Large intestine (tissue), 3 donors: ENCODE data around the gene TNS2. TPM values are rescaled to one million over a fixed set of nuclear protein-coding genes. Genes with fewer than 3 reads are reported as not detected.

Experiments
- DNase-seq, 2 donors: peaks; one replicate each; pipeline versions ENCODE4 v3.0.0 to v3.0.0-alpha.2; 2013
- H3K27ac ChIP-seq: one replicate; pipeline ENCODE4 v1.5.1; 2013; ENCODE audit warnings: low read length
- H3K27me3 ChIP-seq: 2 replicates; pipeline ENCODE4 v1.6.1; 2013; ENCODE audit warnings: low read length; ENCODE audit not compliant: control insufficient read depth, insufficient read depth
- H3K36me3 ChIP-seq: 2 replicates; pipeline ENCODE4 v1.6.1; 2013; ENCODE audit warnings: low read length; ENCODE audit not compliant: control insufficient read depth, insufficient read depth
- H3K4me1 ChIP-seq: one replicate; pipeline ENCODE4 v1.6.1; 2013; ENCODE audit warnings: low read length; ENCODE audit not compliant: control insufficient read depth, insufficient read depth
- H3K4me3 ChIP-seq: one replicate; pipeline ENCODE4 v1.5.1; 2013; ENCODE audit warnings: low read length
- H3K9me3 ChIP-seq: one replicate; pipeline ENCODE4 v1.6.1; 2013; ENCODE audit warnings: mild to moderate bottlenecking, low read depth, low read length, moderate library complexity; ENCODE audit not compliant: control insufficient read depth
- WGBS: methylation state at CpG from one replicate; pipeline ENCODE4 v1.1.5; 2013; ENCODE audit warnings: low lambda C conversion rate; ENCODE audit not compliant: insufficient coverage; 5-methylcytosine and 5-hydroxymethylcytosine counted together
- polyA plus RNA-seq: library from polyadenylated mRNA; unstranded; fragments of 120-200 nt; gene quantifications from one replicate; pipeline ENCODE4 v1.2.1, GENCODE V29; 2013

TNS2 gene
- polyA plus RNA-seq, 1 donor: 43.5 TPM

DNA sequence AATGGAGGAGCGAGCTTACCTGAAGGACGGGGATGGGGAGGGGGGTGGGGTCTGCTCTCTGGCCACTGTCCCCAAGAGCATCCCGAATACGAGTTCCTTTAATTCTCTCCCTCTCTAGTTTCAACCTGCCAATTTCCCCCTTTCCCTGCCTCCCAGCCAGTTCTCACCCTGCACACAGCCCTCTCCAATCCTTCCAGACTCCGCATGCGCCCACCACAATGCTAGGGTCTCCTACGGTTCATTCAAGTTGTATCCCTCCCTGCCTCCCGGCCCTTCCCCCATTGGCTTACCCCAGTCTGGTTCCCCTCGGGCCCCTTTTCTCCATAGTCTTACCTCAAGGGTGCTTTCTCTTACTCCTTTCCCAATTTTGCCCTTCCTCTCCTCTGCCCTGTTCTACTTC is 46.9 kb downstream of the TNS2 start:
- Histone ChIP-seq H3K9me3 (no peaks in the 10 kb centered on the region), H3K27me3 (peaks cover 14% of the 10 kb centered on the region), H3K4me3 (peak overlapping the region; percentile 57), H3K4me1 (peaks cover 36% of the 10 kb centered on the region), H3K36me3 (no peaks in the 10 kb centered on the region), H3K27ac (peak overlapping the region; percentile 63)
- DNase-seq: no peak
- no CpG with 5 or more reads among the region's 9 CpGs for WGBS

GRCh38 chr12:53097207-53097563 is 47.3 kb downstream of the TNS2 start:
- DNase-seq: peak; percentile 35 to 41
- Histone ChIP-seq H3K4me3 (peak overlapping the region; percentile 57), H3K36me3 (no peaks in the 10 kb centered on the region), H3K9me3 (no peaks in the 10 kb centered on the region), H3K27me3 (peaks cover 14% of the 10 kb centered on the region), H3K4me1 (peaks cover 40% of the 10 kb centered on the region), H3K27ac (peak overlapping the region; percentile 63)
- no CpG with 5 or more reads among the region's 9 CpGs for WGBS

- H3K36me3 ChIP-seq: no peaks in the 10 kb centered on the region
- H3K4me3 ChIP-seq: peak within 1 kb of the TSS; percentile 57
- H3K27me3 ChIP-seq: peaks cover 14% of the 10 kb centered on the region
- H3K4me1 ChIP-seq: peaks cover 46% of the 10 kb centered on the region
- H3K27ac ChIP-seq: peak within 1 kb of the TSS; percentile 63
- DNase-seq: peak; percentile 53 to 71
- no CpG with 5 or more reads among the region's 51 CpGs for WGBS
- H3K9me3 ChIP-seq: no peaks in the 10 kb centered on the region
These were observed 47.9 kb downstream of the TNS2 start, which contains the start of gene IGFBP6 for GRCh38 chr12:53097564-53098353. TSS of gene IGFBP6 (plus strand) at chr12:53097667. CDS start at chr12:53097718, 51 bp downstream.

GRCh38 chr12:53098354-53098981 is 48.6 kb downstream of the TNS2 start:
- Histone ChIP-seq H3K4me1 (peaks cover 51% of the 10 kb centered on the region), H3K9me3 (no peaks in the 10 kb centered on the region), H3K27me3 (peaks cover 14% of the 10 kb centered on the region), H3K27ac (peak overlapping the region; percentile 63), H3K36me3 (no peaks in the 10 kb centered on the region), H3K4me3 (peak overlapping the region; percentile 57)
- WGBS: no CpG with 5 or more reads among the region's 13 CpGs
- DNase-seq: no peak

DNA sequence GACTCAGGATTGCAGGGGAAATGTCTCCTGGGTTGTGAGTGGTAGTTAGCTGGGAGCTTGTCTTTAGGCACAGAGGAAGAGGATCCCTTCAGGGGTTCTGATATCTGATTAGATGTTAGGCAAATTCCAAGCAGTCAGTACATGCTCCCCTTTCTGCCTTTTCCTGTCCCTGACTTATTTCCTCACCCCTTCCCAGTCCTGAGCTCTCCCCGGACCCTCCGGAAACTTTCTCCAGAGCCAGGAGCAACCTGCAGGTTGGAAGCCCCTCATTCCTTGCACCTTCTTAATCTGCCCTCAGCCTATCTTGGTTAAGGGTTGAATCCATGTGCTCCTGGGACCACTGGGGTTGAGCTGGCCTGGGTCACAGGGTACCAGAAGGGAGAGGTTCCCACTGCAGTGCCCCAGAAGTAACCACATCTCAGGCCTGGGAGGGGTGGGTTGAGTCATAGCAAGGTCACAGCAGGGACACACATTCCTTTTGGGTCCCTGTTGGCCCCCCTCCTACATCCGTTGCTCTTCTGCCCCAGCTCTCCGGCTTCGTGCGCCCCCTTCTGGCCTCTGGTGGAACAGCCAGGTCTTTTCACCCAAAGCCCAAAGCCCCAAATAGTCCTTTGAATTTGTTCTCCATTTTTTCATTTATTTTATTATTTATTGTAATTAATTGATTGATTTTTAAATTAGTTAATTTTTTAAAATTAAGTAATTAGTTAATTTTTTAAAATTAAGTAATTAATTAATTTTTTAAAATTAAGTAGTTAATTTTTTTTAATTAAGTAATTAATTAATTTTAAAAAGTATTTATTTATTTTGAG is 49.4 kb downstream of the TNS2 start:
- 80% methylated on average over 1 of the region's 6 CpGs for whole genome bisulfite sequencing
- no peaks in the 10 kb centered on the region for H3K9me3 ChIP-seq
- peak; percentile 79 to 80 for DNase-seq
- H3K27ac ChIP-seq: peak overlapping the region; percentile 49
- peaks cover 57% of the 10 kb centered on the region for H3K4me1 ChIP-seq
- H3K27me3 ChIP-seq: peaks cover 14% of the 10 kb centered on the region
- no peak overlapping the region for H3K4me3 ChIP-seq
- no peaks in the 10 kb centered on the region for H3K36me3 ChIP-seq

GRCh38 chr12:53100466-53101151 is 50.7 kb downstream of the TNS2 start:
- Histone ChIP-seq H3K4me1 (peaks cover 67% of the 10 kb centered on the region), H3K4me3 (no peak overlapping the region), H3K27me3 (peaks cover 14% of the 10 kb centered on the region), H3K27ac (no peak overlapping the region), H3K36me3 (no peaks in the 10 kb centered on the region), H3K9me3 (no peaks in the 10 kb centered on the region)
- WGBS: no CpG with 5 or more reads among the region's 13 CpGs
- DNase-seq: no peak

- Histone ChIP-seq H3K4me3 (no peak overlapping the region), H3K27ac (no peak overlapping the region), H3K36me3 (no peaks in the 10 kb centered on the region), H3K9me3 (no peaks in the 10 kb centered on the region), H3K4me1 (peaks cover 66% of the 10 kb centered on the region), H3K27me3 (peaks cover 13% of the 10 kb centered on the region)
- WGBS: no CpG with 5 or more reads among the region's 7 CpGs
- DNase-seq: no peak
These were observed 51.4 kb downstream of the TNS2 start for GRCh38 chr12:53101266-53101665.

DNA sequence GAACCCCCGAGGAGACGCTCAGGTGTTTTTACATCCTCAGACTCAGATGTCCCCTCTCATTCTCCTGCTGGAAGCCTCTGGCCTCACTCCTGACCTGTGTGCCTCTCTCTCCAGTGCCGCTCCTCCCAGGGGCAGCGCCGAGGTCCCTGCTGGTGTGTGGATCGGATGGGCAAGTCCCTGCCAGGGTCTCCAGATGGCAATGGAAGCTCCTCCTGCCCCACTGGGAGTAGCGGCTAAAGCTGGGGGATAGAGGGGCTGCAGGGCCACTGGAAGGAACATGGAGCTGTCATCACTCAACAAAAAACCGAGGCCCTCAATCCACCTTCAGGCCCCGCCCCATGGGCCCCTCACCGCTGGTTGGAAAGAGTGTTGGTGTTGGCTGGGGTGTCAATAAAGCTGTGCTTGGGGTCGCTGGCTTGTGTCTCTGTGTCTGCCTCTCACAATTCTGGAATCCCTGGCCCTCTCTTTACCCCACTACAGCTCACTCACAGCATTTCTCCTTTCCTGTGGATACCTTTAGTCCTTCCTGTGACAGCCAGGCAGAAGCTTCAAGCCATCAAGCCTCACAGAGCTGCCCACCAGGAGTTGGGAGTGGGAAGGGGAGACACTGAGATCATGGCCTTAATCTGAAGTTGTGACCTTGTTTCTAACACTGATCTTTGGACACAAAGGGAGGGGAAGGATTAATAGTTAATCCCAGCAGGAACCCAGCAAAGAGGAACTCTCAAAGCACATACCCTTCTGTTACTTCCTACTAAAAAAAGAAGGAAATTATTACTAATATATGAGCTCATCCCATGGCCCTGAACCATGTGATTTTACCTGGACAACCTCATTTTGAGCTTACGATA is 52.3 kb downstream of the TNS2 start:
- Histone ChIP-seq H3K4me3 (no peak overlapping the region), H3K27me3 (peaks cover 4% of the 10 kb centered on the region), H3K27ac (peak overlapping the region; percentile 91), H3K9me3 (no peaks in the 10 kb centered on the region), H3K36me3 (no peaks in the 10 kb centered on the region), H3K4me1 (peaks cover 60% of the 10 kb centered on the region)
- peak; percentile 58 to 86 for DNase-seq
- WGBS: no CpG with 5 or more reads among the region's 12 CpGs

DNA sequence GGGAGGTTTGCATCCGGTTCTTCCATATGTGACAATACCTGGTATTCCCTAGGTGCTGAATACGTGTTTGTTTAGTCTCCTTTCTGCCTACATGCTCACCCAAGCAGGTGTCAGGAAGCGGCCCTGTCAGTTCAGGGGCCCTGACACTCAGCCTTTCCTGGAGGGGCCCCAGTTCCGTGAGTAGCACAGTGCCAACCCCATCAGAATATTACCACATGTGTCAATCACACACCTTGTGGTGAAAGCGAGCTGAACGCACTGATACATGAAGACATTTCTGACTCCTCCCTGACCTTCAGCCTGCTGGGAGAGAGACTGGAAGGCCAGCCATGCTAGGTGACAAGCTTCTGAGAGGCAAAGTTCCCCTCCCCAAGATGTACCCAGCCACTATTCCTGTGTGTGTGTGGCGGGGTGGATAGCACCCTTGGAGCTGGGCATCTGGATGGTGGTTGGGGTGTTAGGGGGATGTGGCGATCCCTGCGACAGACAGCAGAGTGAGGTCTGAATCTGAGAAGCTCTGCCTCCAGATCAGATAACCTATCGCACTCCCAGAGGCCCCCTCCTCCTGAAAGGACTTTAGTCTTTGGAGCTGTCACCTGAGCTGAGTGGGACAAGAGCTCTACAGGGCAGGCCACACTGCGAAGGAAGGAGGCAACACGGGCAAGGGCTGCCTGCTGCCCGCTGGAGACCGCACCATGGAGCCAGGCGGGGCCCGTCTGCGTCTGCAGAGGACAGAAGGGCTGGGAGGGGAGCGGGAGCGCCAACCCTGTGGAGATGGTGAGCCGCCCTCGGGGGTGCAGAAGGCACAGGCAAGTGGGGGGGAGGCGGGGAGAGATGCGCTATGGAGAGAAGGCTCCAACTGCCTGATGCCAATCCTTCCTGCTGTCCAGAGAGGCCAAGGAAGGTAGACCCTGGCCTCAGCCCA is 53.3 kb downstream of the TNS2 start, which contains the start of gene SOAT2:
TSS of gene SOAT2 (plus strand) at position 604 of the 925 bp plus-strand sequence. CDS start at position 696, 92 bp downstream.
- Histone ChIP-seq H3K36me3 (no peaks in the 10 kb centered on the region), H3K9me3 (no peaks in the 10 kb centered on the region), H3K27ac (peak within 1 kb of the TSS; percentile 91), H3K4me3 (peak within 1 kb of the TSS; percentile 45), H3K4me1 (peaks cover 55% of the 10 kb centered on the region), H3K27me3 (no peaks in the 10 kb centered on the region)
- peak; percentile 85 to 96 for DNase-seq
- WGBS: 23% methylated on average over 5 of the region's 23 CpGs
